ENCODE measurements around the gene A1BG.

- TF ChIP-seq CTCF (IDR thresholded peaks at IDR 0.05) (no peak), POLR2A (IDR thresholded peaks at IDR 0.05) (no peak)
Observed at GRCh38 chr19:58305932-58306323, 47.4 kb downstream of the A1BG start.

All from tibial nerve (tissue), 3 donors.